Bronchial epithelial cell (primary cell): ENCODE measurements around the gene E4F1. TPM values are rescaled to one million over a fixed set of nuclear protein-coding genes. Genes with fewer than 3 reads are reported as not detected.

Source experiments
- DNase-seq: peaks from one replicate; pipeline ENCODE4 v3.0.0-alpha.2; 2010; ENCODE audit warnings: low read depth
- FAIRE-seq: peaks from 2 replicates; lab custom pipeline; 2011; peaks lifted over from hg19 to GRCh38; lab: Jason Lieb, UNC
- H3K27me3 ChIP-seq: 2 replicates; pipeline ENCODE4 v1.5.1; 2011; ENCODE audit warnings: low read length; ENCODE audit not compliant: control insufficient read depth, insufficient read depth
- H3K36me3 ChIP-seq: 2 replicates; pipeline ENCODE4 v1.5.1; 2011; ENCODE audit warnings: low read length; ENCODE audit not compliant: control insufficient read depth, insufficient read depth
- H3K4me3 ChIP-seq: 2 replicates; pipeline ENCODE4 v1.5.1; 2011; ENCODE audit warnings: mild to moderate bottlenecking, low read depth, low read length, control low read depth
- CTCF ChIP-seq: IDR thresholded peaks from 2 replicates; pipeline ENCODE4 v1.5.1; 2011; ENCODE audit warnings: mild to moderate bottlenecking, moderate library complexity, low read length, control low read depth, inconsistent platforms; ENCODE audit not compliant: insufficient read depth, severe bottlenecking
- total RNA-seq: library from RNA; depleted of rRNA; stranded (reverse); fragments of >200 nt; gene quantifications from 2 replicates; pipeline ENCODE4 v1.2.1, GENCODE V29; 2014

E4F1 gene
- total RNA-seq, 1 donor from 2014 or later = 26.6 TPM

DNA sequence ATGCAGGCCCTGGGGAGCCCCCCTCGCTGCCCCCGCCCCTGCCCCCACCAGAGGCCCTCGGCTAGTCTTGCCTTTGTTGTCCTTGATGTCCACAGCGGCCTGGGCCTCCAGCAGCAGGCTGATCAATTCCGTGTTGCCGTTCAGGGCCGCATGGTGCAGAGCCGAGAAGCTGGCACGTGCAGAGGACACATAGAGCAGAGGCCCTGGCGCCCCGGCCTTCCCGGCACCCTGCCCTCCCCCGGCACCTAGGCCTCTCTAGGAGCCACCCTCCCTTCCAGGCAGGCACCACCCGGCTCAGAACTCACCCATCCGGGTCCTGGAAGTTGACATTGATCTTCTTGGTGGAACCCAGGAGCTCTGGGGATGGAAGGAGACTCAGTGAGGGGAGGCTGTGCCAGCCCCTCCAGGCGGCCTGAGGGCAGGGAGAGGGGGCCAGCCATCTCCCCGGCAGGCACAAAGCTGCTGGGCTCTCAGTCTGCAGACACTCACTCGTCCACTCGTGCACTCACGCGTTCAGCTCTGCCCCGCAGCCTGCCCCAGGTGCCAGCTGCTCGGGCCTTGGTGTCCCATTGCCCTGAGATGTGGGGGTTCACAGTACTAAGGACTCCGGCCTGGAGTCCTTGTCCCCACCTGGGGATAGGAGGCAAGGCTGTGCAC, 33.3 kb upstream of the E4F1 start:
- TF ChIP-seq CTCF = no peak
- H3K27me3 ChIP-seq = no peaks in the 10 kb centered on the region
- no peak for DNase-seq
- H3K36me3 ChIP-seq = no peaks in the 10 kb centered on the region
- FAIRE-seq = no peak
- no peak overlapping the region for H3K4me3 ChIP-seq

DNA sequence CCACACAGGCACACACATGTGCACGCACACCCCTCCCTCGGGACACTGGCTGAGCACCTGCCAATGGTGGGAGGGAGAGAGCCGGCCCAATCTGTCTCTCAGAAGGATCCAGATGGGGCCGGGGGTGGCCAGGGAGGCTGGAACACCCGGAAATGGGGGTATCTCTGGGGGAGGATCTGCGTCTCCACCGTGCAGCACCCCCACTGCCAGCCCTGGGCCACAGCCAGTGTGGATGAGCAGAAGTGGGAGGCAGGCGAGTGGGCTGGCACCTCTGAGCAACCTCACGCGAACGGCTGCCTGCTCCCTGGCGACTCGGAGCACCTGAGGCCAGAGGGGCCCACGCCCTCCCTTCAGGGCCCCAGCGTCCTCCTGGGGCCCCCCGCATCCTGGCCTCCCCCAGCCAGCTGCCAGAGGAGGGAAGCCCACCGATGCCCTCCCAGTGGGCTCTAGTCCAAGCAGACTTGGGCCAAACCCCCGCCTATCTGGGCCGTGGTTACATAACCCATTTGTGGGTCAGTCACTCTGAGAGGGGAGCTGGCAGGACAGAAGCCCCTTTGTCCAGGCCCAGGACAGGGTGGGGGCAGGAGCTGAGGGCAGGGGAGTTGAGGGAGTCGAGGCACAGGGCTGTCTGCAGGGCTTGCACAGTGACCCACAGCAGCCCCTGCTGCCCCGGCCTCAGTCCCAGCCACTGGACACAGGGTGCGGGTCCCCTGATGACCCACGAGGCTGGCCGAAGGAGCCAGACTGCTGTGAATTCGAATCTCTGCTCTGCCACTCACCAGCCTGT, 32.5 kb upstream of the E4F1 start:
- Histone ChIP-seq H3K36me3 (no peaks in the 10 kb centered on the region), H3K27me3 (peaks cover 4% of the 10 kb centered on the region), H3K4me3 (no peak overlapping the region)
- no peak for FAIRE-seq
- no peak for TF ChIP-seq CTCF
- DNase-seq = no peak

GRCh38 chr16:2191446-2191706, 32.0 kb upstream of the E4F1 start:
- Histone ChIP-seq H3K27me3 (peaks cover 4% of the 10 kb centered on the region), H3K4me3 (no peak overlapping the region), H3K36me3 (no peaks in the 10 kb centered on the region)
- no peak for TF ChIP-seq CTCF
- no peak for DNase-seq
- no peak for FAIRE-seq

- H3K27me3 ChIP-seq = peaks cover 4% of the 10 kb centered on the region
- no peak for DNase-seq
- FAIRE-seq = no peak
Observed at GRCh38 chr16:2194166-2194834, 29.1 kb upstream of the E4F1 start.

GRCh38 chr16:2194852-2195321, 28.5 kb upstream of the E4F1 start:
- H3K4me3 ChIP-seq = no peak overlapping the region
- peaks cover 4% of the 10 kb centered on the region for H3K27me3 ChIP-seq
- no peak for FAIRE-seq
- DNase-seq = peak; percentile 61
- TF ChIP-seq CTCF = peak; percentile 85
- H3K36me3 ChIP-seq = no peaks in the 10 kb centered on the region

More at GRCh38 chr16:2194166-2194834, 29.1 kb upstream of the E4F1 start:
- H3K4me3 ChIP-seq = no peak overlapping the region
- TF ChIP-seq CTCF = no peak
- H3K36me3 ChIP-seq = no peaks in the 10 kb centered on the region
